Stimulated activated CD8-positive, alpha-beta memory T cell treated with anti-CD3 and anti-CD28 coated beads, Interleukin-2, amount 100 ng/mL, for 1 hour (primary cell): Measurements from ENCODE around the gene FEN1.

Experiments used
- DNase-seq, 2 donors: peaks; one replicate each; pipeline ENCODE4 v3.0.0-alpha.2; 2020; ENCODE audit warnings: low read depth in 2 of 2

Gene FEN1

GRCh38 chr11:61841636-61842527 is 49.2 kb downstream of the FEN1 start:
- DNase-seq, result no peak

- DNase-seq, result no peak
Measured at GRCh38 chr11:61842528-61842820, 49.8 kb downstream of the FEN1 start.

- no peak for DNase-seq
Measured at GRCh38 chr11:61844909-61845565, 52.3 kb downstream of the FEN1 start.

- DNase-seq, result no peak
Measured at GRCh38 chr11:61846362-61847020, 53.8 kb downstream of the FEN1 start.
